ENCODE data around the gene TET2. TPM values are rescaled to one million over a fixed set of nuclear protein-coding genes. Genes with fewer than 3 reads are reported as not detected.

Gene TET2
- total RNA-seq, 1 donor from 2014 or later = 37.4 TPM

DNA sequence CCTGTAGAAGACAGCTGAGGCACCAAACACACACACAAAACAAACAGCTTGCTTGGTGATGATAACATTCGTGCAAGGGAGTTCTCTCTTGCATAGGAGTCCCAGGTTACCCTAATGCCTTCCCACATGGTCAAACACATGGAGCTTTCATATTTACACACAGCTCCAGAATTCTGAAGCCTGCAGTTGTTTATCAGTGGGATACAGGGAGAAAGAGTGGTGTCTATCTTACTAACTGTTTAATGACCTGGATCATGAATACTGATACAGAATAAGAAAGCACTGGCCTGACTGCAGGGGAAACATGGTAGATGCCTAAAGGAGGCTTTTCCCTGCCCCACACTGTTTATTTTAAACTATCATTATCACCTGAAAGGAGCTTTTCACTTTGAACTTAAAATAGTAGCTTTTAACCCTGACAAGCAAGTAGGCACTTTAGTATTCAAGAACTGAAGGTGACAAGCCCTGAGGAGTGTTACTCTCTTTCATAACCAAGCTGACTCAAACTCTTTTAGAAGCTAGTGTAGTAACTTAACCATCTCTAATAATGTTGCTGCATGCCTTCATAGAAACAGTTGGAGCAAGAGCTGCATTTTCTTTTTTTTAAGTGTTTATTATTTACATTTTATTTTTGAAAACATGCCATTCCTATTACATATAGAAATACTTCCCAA, 15.6 kb downstream of the TET2 start:
- Mint-ChIP-seq H3K9me3 (ENCODE audit: unreplicated experiment) (peaks cover 2% of the 10 kb centered on the region), H3K36me3 (ENCODE audit: unreplicated experiment) (peaks cover 5% of the 10 kb centered on the region), H3K4me3 (ENCODE audit: unreplicated experiment) (no peak overlapping the region), H3K27ac (ENCODE audit: unreplicated experiment) (no peak overlapping the region), H3K4me1 (ENCODE audit: low read depth, unreplicated experiment) (peaks cover 3% of the 10 kb centered on the region), H3K27me3 (ENCODE audit: unreplicated experiment) (no peaks in the 10 kb centered on the region)
- no peak for DNase-seq
- TF ChIP-seq, protein P1, sequence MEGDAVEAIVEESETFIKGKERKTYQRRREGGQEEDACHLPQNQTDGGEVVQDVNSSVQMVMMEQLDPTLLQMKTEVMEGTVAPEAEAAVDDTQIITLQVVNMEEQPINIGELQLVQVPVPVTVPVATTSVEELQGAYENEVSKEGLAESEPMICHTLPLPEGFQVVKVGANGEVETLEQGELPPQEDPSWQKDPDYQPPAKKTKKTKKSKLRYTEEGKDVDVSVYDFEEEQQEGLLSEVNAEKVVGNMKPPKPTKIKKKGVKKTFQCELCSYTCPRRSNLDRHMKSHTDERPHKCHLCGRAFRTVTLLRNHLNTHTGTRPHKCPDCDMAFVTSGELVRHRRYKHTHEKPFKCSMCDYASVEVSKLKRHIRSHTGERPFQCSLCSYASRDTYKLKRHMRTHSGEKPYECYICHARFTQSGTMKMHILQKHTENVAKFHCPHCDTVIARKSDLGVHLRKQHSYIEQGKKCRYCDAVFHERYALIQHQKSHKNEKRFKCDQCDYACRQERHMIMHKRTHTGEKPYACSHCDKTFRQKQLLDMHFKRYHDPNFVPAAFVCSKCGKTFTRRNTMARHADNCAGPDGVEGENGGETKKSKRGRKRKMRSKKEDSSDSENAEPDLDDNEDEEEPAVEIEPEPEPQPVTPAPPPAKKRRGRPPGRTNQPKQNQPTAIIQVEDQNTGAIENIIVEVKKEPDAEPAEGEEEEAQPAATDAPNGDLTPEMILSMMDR (IDR thresholded peaks at IDR 0.05; ENCODE audit: partially characterized antibody, unreplicated experiment) = no peak

DNA sequence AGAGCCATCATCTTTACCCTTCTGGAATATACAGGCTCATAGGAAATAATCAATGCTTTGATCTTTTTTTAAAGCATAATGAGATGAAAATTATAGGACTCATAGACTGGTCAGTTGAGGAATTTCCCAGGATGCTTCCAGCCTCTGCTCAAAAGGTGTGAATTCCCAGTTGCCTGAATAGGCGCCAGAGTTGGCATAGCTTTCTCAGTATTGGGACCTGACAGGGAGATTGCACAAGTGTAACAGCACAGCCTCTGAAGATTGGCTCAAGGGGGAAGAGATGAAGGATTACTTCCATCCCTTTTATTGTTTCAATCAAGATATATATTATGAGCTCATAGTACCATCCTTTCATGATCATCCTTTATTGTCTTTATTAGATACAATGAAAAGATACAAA, 17.9 kb downstream of the TET2 start:
- TF ChIP-seq, protein P1 (IDR thresholded peaks at IDR 0.05; ENCODE audit: partially characterized antibody, unreplicated experiment) = no peak
- DNase-seq = no peak
- Mint-ChIP-seq H3K4me3 (ENCODE audit: unreplicated experiment) (no peak overlapping the region), H3K27me3 (ENCODE audit: unreplicated experiment) (no peaks in the 10 kb centered on the region), H3K9me3 (ENCODE audit: unreplicated experiment) (peaks cover 2% of the 10 kb centered on the region), H3K4me1 (ENCODE audit: low read depth, unreplicated experiment) (peaks cover 3% of the 10 kb centered on the region), H3K27ac (ENCODE audit: unreplicated experiment) (no peak overlapping the region), H3K36me3 (ENCODE audit: unreplicated experiment) (peaks cover 5% of the 10 kb centered on the region)

- no peaks in the 10 kb centered on the region for H3K36me3 Mint-ChIP-seq (ENCODE audit: unreplicated experiment)
- no peak overlapping the region for H3K4me3 Mint-ChIP-seq (ENCODE audit: unreplicated experiment)
- H3K9me3 Mint-ChIP-seq (ENCODE audit: unreplicated experiment) = peaks cover 2% of the 10 kb centered on the region
- TF ChIP-seq, protein P1 (IDR thresholded peaks at IDR 0.05; ENCODE audit: partially characterized antibody, unreplicated experiment) = no peak
- no peak for DNase-seq
- H3K27me3 Mint-ChIP-seq (ENCODE audit: unreplicated experiment) = no peaks in the 10 kb centered on the region
- no peak overlapping the region for H3K27ac Mint-ChIP-seq (ENCODE audit: unreplicated experiment)
- peaks cover 3% of the 10 kb centered on the region for H3K4me1 Mint-ChIP-seq (ENCODE audit: low read depth, unreplicated experiment)
Observed at GRCh38 chr4:105166066-105166465, 19.4 kb downstream of the TET2 start.

GRCh38 chr4:105170711-105171110, 24.0 kb downstream of the TET2 start:
- TF ChIP-seq, protein P1 (IDR thresholded peaks at IDR 0.05; ENCODE audit: partially characterized antibody, unreplicated experiment) = no peak
- Mint-ChIP-seq H3K36me3 (ENCODE audit: unreplicated experiment) (no peaks in the 10 kb centered on the region), H3K27ac (ENCODE audit: unreplicated experiment) (no peak overlapping the region), H3K4me1 (ENCODE audit: low read depth, unreplicated experiment) (no peaks in the 10 kb centered on the region), H3K9me3 (ENCODE audit: unreplicated experiment) (no peaks in the 10 kb centered on the region), H3K27me3 (ENCODE audit: unreplicated experiment) (no peaks in the 10 kb centered on the region), H3K4me3 (ENCODE audit: unreplicated experiment) (no peak overlapping the region)
- DNase-seq = no peak

GRCh38 chr4:105171912-105172311, 25.2 kb downstream of the TET2 start:
- H3K27me3 Mint-ChIP-seq (ENCODE audit: unreplicated experiment) = no peaks in the 10 kb centered on the region
- no peaks in the 10 kb centered on the region for H3K9me3 Mint-ChIP-seq (ENCODE audit: unreplicated experiment)
- no peak overlapping the region for H3K4me3 Mint-ChIP-seq (ENCODE audit: unreplicated experiment)
- DNase-seq = no peak
- no peaks in the 10 kb centered on the region for H3K36me3 Mint-ChIP-seq (ENCODE audit: unreplicated experiment)
- TF ChIP-seq, protein P1 (IDR thresholded peaks at IDR 0.05; ENCODE audit: partially characterized antibody, unreplicated experiment) = no peak
- no peak overlapping the region for H3K27ac Mint-ChIP-seq (ENCODE audit: unreplicated experiment)
- no peaks in the 10 kb centered on the region for H3K4me1 Mint-ChIP-seq (ENCODE audit: low read depth, unreplicated experiment)
